Ovary (tissue), 9 donors: ENCODE measurements around the gene MAP4K2. TPM values are rescaled to one million over a fixed set of nuclear protein-coding genes. Genes with fewer than 3 reads are reported as not detected.

ENCODE experiments used
- DNase-seq, 5 donors: peaks; one replicate each; pipeline ENCODE4 v3.0.0-alpha.2; 2019 to 2020
- H3K27ac ChIP-seq, 2 donors: fragments of 200-600 bp; one replicate each; pipeline versions ENCODE4 v1.5.1 to v1.8.0; 2019 to 2022
- H3K27me3 ChIP-seq: fragments of 200-600 bp; one replicate; pipeline ENCODE4 v1.8.0; 2022
- H3K36me3 ChIP-seq: fragments of 200-600 bp; sonication (generic); one replicate; pipeline ENCODE4 v1.5.1; 2019
- H3K4me1 ChIP-seq: one replicate; pipeline ENCODE4 v1.8.1; 2013; ENCODE audit warnings: mild to moderate bottlenecking, moderate library complexity; ENCODE audit not compliant: insufficient read depth
- H3K4me3 ChIP-seq: fragments of 200-600 bp; sonication (generic); one replicate; pipeline ENCODE4 v1.5.1; 2017
- H3K9me3 ChIP-seq, 2 donors: fragments of 200-600 bp in 1 of 2; sonication (generic) in 1 of 2; one replicate each; pipeline versions ENCODE4 v1.5.1 to v1.8.1; 2013 to 2019; ENCODE audit warnings: mild to moderate bottlenecking in 1 of 2, moderate library complexity in 1 of 2
- CTCF ChIP-seq, 3 donors: fragments of 450-650 bp in 2 of 3; fragments of 200-600 bp in 1 of 3; IDR thresholded peaks; one replicate each; pipeline versions ENCODE4 v1.5.1 to v1.8.0; 2016 to 2022; ENCODE audit warnings: antibody characterized with exemption in 3 of 3, mild to moderate bottlenecking in 1 of 3
- EP300 ChIP-seq: sonication (generic); formaldehyde crosslinking; IDR thresholded peaks from one replicate; pipeline ENCODE4 v1.6.1; 2017; ENCODE audit warnings: antibody characterized with exemption
- POLR2A ChIP-seq: fragments of 450-650 bp; IDR thresholded peaks from one replicate; pipeline ENCODE4 v1.6.1; 2017; ENCODE audit warnings: antibody characterized with exemption, mild to moderate bottlenecking, moderate library complexity
- WGBS, 3 donors: extraction: QIAGEN DNeasy Blood & Tissue Kit in 1 of 3; methylation state at CpG; one replicate each; pipeline versions ENCODE4 v1.1.5 to v1.1.7; 2013 to 2017; 5-methylcytosine and 5-hydroxymethylcytosine counted together
- intact Hi-C, 4 donors: fragments of 100-400 bp; cut with DNase I; formaldehyde crosslinking; loops; one replicate each; pipeline versions ENCODE4 v1.11.0 to v1.15.1; 2022 to 2023
- polyA plus RNA-seq, 2 donors: library from polyadenylated mRNA; stranded (reverse); fragments of 200-250 nt in 1 of 2; fragments of 350-450 nt in 1 of 2; fragmentation: Illumina TruSeq in 1 of 2; extraction: RNeasy Lipid Tissue Mini Kit (QIAGEN cat#74804) in 1 of 2; gene quantifications; one replicate each; pipeline ENCODE4 v1.2.3, GENCODE V29; 2013 to 2014
- total RNA-seq, 7 donors: library from RNA; depleted of rRNA in 2 of 7; stranded (reverse); fragments of >200 nt in 2 of 7; fragmentation: NEBNext Ultra II Directional in 3 of 7; extraction: Animal tissue kit (Norgen Biotek cat#: 25700) in 3 of 7; gene quantifications; one replicate each; pipeline versions ENCODE4 v1.1.0 to v1.2.4, GENCODE V29; 2016 to 2023
- donor health status: DM: no; HTN: no; CAD: no; lungs with moderate emphysema.
- donor health status: DM: no; HTN: no; CAD: no.
- donor health status: Bipolar disorder and iron deficiency.
- donor health status: DM: yes; HTN: yes; CAD: no.
- donor health status: DM: no; HTN: no; CAD: no.
- donor health status: DM: yes; HTN: yes; CAD: no.

The MAP4K2 gene
- total and polyA plus RNA-seq, 9 donors = 2.3 to 15.5 (median 11.4) TPM

GRCh38 chr11:64755681-64756361, 47.2 kb downstream of the MAP4K2 start:
- H3K27me3 ChIP-seq = no peaks in the 10 kb centered on the region
- peaks cover 12% of the 10 kb centered on the region for H3K4me1 ChIP-seq
- no peak overlapping the region for H3K27ac ChIP-seq
- intact Hi-C loops = no loop called here
- TF ChIP-seq POLR2A = no peak
- no peak for TF ChIP-seq CTCF (IDR thresholded peaks at IDR 0.05)
- TF ChIP-seq EP300 = no peak
- DNase-seq = peak in 1 of 5 donors; percentile 2
- H3K4me3 ChIP-seq = no peak overlapping the region
- H3K9me3 ChIP-seq = no peaks in the 10 kb centered on the region
- H3K36me3 ChIP-seq = no peaks in the 10 kb centered on the region
- WGBS, 3 donors = 87 to 89% (median 89%) methylated on average over 13 of the region's 13 CpGs

- Histone ChIP-seq H3K36me3 (no peaks in the 10 kb centered on the region), H3K4me3 (no peak overlapping the region), H3K27ac (no peak overlapping the region), H3K4me1 (peaks cover 7% of the 10 kb centered on the region), H3K9me3 (no peaks in the 10 kb centered on the region), H3K27me3 (no peaks in the 10 kb centered on the region)
- intact Hi-C loops = no loop called here
- WGBS, 3 donors = 91 to 94% (median 94%) methylated on average over 21 of the region's 21 CpGs
- no peak for TF ChIP-seq EP300
- no peak for TF ChIP-seq POLR2A
- TF ChIP-seq CTCF (IDR thresholded peaks at IDR 0.05) = no peak
- DNase-seq = peak in 1 of 5 donors; percentile 13
Measured at GRCh38 chr11:64754919-64755662, 47.9 kb downstream of the MAP4K2 start.

GRCh38 chr11:64754124-64754918, 48.7 kb downstream of the MAP4K2 start:
- WGBS, 3 donors = 51 to 59% (median 58%) methylated on average over 26 of the region's 26 CpGs
- TF ChIP-seq CTCF (IDR thresholded peaks at IDR 0.05) (no peak), POLR2A (no peak), EP300 (no peak)
- H3K4me3 ChIP-seq = no peak overlapping the region
- H3K9me3 ChIP-seq = no peaks in the 10 kb centered on the region
- H3K27ac ChIP-seq = no peak overlapping the region
- H3K4me1 ChIP-seq = peaks cover 2% of the 10 kb centered on the region
- no peaks in the 10 kb centered on the region for H3K27me3 ChIP-seq
- no peaks in the 10 kb centered on the region for H3K36me3 ChIP-seq
- DNase-seq = peak in 2 of 5 donors; percentile 13 to 15
- intact Hi-C loops = no loop called here

GRCh38 chr11:64753380-64754123, 49.5 kb downstream of the MAP4K2 start:
- Histone ChIP-seq H3K9me3 (no peaks in the 10 kb centered on the region), H3K27me3 (no peaks in the 10 kb centered on the region), H3K27ac (no peak overlapping the region), H3K4me3 (no peak overlapping the region), H3K36me3 (no peaks in the 10 kb centered on the region), H3K4me1 (no peaks in the 10 kb centered on the region)
- whole genome bisulfite sequencing, 3 donors = 92 to 95% (median 93%) methylated on average over 41 to 43 of the region's 43 CpGs
- intact Hi-C loops = no loop called here
- no peak for DNase-seq
- TF ChIP-seq CTCF (IDR thresholded peaks at IDR 0.05) (no peak), POLR2A (no peak), EP300 (no peak)
